ENCODE results near the gene ADGRL3.

The ADGRL3 gene

GRCh38 chr4:61425315-61425714 lies 225.2 kb downstream of the ADGRL3 start:
- DNase-seq: no peak
- TF ChIP-seq POLR2A (IDR thresholded peaks at IDR 0.05; ENCODE audit: low read length): no peak
- TF ChIP-seq GATA1 (IDR thresholded peaks at IDR 0.05; ENCODE audit: low read depth, low read length): no peak

- TF ChIP-seq POLR2A (IDR thresholded peaks at IDR 0.05; ENCODE audit: low read length): no peak
- TF ChIP-seq GATA1 (IDR thresholded peaks at IDR 0.05; ENCODE audit: low read depth, low read length): no peak
- no peak for DNase-seq
Measured at GRCh38 chr4:61426229-61426628, 226.1 kb downstream of the ADGRL3 start.

GRCh38 chr4:61427099-61427817 lies 227.1 kb downstream of the ADGRL3 start:
- no peak for DNase-seq

GRCh38 chr4:61427818-61428495 lies 227.8 kb downstream of the ADGRL3 start:
- no peak for TF ChIP-seq POLR2A (IDR thresholded peaks at IDR 0.05; ENCODE audit: low read length)
- TF ChIP-seq GATA1 (IDR thresholded peaks at IDR 0.05; ENCODE audit: low read depth, low read length): no peak
- DNase-seq: no peak

More at GRCh38 chr4:61427099-61427817, 227.1 kb downstream of the ADGRL3 start:
- no peak for TF ChIP-seq POLR2A (IDR thresholded peaks at IDR 0.05; ENCODE audit: low read length)
- TF ChIP-seq GATA1 (IDR thresholded peaks at IDR 0.05; ENCODE audit: low read depth, low read length): no peak

GRCh38 chr4:61428950-61429349 lies 228.8 kb downstream of the ADGRL3 start:
- no peak for TF ChIP-seq POLR2A (IDR thresholded peaks at IDR 0.05; ENCODE audit: low read length)
- DNase-seq: no peak

GRCh38 chr4:61431131-61431530 lies 231.0 kb downstream of the ADGRL3 start:
- no peak for DNase-seq
- TF ChIP-seq POLR2A (IDR thresholded peaks at IDR 0.05; ENCODE audit: low read length): no peak

- TF ChIP-seq POLR2A (IDR thresholded peaks at IDR 0.05; ENCODE audit: low read length) (no peak), GATA1 (IDR thresholded peaks at IDR 0.05; ENCODE audit: low read depth, low read length) (no peak)
- no peak for DNase-seq
Measured at GRCh38 chr4:61437923-61438322, 237.8 kb downstream of the ADGRL3 start.

- no peak for DNase-seq
- TF ChIP-seq POLR2A (IDR thresholded peaks at IDR 0.05; ENCODE audit: low read length): no peak
- TF ChIP-seq GATA1 (IDR thresholded peaks at IDR 0.05; ENCODE audit: low read depth, low read length): no peak
Measured at GRCh38 chr4:61440321-61440720, 240.2 kb downstream of the ADGRL3 start.

GRCh38 chr4:61442936-61443335 lies 242.8 kb downstream of the ADGRL3 start:
- TF ChIP-seq POLR2A (IDR thresholded peaks at IDR 0.05; ENCODE audit: low read length) (no peak), GATA1 (IDR thresholded peaks at IDR 0.05; ENCODE audit: low read depth, low read length) (no peak)
- no peak for DNase-seq

GRCh38 chr4:61443813-61444510 lies 243.8 kb downstream of the ADGRL3 start:
- DNase-seq: no peak

GRCh38 chr4:61445374-61446063 lies 245.4 kb downstream of the ADGRL3 start:
- no peak for DNase-seq
- TF ChIP-seq POLR2A (IDR thresholded peaks at IDR 0.05; ENCODE audit: low read length) (no peak), GATA1 (IDR thresholded peaks at IDR 0.05; ENCODE audit: low read depth, low read length) (no peak)

More at GRCh38 chr4:61443813-61444510, 243.8 kb downstream of the ADGRL3 start:
- TF ChIP-seq POLR2A (IDR thresholded peaks at IDR 0.05; ENCODE audit: low read length) (no peak), GATA1 (IDR thresholded peaks at IDR 0.05; ENCODE audit: low read depth, low read length) (no peak)

- DNase-seq: no peak
- TF ChIP-seq GATA1 (IDR thresholded peaks at IDR 0.05; ENCODE audit: low read depth, low read length) (no peak), POLR2A (IDR thresholded peaks at IDR 0.05; ENCODE audit: low read length) (no peak)
Measured at GRCh38 chr4:61446941-61447340, 246.8 kb downstream of the ADGRL3 start.

GRCh38 chr4:61447918-61448317 lies 247.8 kb downstream of the ADGRL3 start:
- DNase-seq: no peak
- TF ChIP-seq GATA1 (IDR thresholded peaks at IDR 0.05; ENCODE audit: low read depth, low read length): no peak

GRCh38 chr4:61451935-61452334 lies 251.8 kb downstream of the ADGRL3 start:
- TF ChIP-seq POLR2A (IDR thresholded peaks at IDR 0.05; ENCODE audit: low read length) (no peak), GATA1 (IDR thresholded peaks at IDR 0.05; ENCODE audit: low read depth, low read length) (no peak)
- DNase-seq: no peak

All from erythroblast (primary cell).